Right kidney (tissue), 1 donor: Measurements from ENCODE around the gene GMPS.
"Not testable (repeated sequence)": the region's sequence is repeated elsewhere in the genome, so short reads cannot be mapped to it uniquely, and the experiment has no call there.

Source experiments
- DNase-seq: peaks from one replicate; pipeline ENCODE4 v3.0.0-alpha.2; 2016

Gene GMPS

DNA sequence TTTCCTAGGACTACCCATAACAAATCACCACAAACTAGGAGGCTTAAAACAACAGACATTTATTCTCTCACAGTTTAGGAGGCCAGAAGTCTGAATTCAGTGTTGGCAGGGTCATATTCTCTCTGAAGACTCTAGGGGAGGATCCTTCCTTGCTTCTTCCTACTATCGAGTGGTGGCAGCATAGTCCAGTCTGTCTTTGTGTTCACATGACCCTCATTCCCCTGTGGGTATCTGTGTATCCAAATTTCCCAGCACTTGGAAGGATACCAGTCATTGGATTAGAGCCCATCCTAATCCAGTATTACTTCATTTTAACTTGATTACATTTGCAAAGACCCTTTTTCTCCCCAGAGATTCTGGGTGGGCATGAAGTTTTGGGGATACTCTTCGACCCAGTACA is 63.8 kb downstream of the GMPS start:
- no peak for DNase-seq

DNA sequence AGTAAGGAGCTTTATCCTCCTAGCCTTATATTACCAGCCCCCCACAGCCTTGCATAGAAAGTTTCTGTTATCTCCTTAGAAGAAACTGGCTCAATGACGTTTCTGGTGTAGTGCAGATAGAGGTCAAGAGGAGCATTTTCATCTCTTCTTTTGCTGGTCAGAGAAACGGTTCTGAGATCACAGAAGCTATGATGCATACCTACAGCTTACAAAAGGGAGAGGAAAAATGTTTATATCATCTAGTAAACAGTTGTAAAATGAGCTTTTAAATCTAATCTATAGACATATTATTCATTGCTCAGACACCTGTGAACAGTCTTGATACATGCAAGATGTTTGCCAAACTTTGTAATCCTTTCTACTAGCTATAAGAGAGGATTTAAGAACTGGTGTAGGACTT is 68.0 kb downstream of the GMPS start:
- no peak for DNase-seq

DNA sequence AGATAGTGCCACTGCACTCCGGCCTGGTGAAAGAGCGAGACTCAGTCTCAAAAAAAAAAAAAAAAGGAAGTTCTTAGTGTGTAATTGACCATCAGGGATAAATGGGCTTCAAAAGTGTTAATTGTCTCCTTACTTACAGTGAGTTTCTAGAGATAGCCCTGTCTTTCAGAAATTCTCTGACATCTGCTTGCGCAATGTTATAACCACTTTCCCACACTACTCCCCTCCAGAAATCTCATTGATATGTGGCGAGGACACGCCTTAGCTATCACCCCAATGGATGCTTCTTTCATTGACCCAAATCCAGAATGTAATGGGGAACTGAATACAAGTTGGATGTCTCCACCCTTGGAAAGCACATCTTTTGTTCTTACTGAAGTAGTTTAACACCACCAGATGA is 70.9 kb downstream of the GMPS start:
- no peak for DNase-seq

DNA sequence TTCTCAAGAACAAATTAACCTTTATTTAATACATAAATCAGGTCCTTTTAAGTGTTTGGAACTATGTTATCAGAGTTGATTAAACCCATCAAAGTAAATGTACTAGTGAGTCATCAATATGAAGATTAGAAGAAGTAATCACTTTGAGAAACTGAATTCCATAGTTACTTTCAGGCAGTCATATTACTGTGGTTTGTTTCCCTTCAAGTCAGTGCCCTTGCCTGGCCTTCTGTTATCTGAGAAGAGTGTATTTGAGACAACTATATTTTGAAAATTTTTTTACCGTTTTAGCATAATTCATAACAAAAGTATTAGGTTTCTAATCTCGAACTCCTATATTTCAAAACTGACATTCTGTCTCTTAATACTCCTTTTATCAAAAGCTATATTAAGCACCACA is 73.6 kb downstream of the GMPS start:
- no peak for DNase-seq

GRCh38 chr3:155946178-155946577 is 75.7 kb downstream of the GMPS start:
- DNase-seq, result no peak

- DNase-seq, result no peak
These were observed 78.0 kb downstream of the GMPS start for GRCh38 chr3:155948476-155948875.

GRCh38 chr3:155949453-155950217 is 79.2 kb downstream of the GMPS start:
- no peak for DNase-seq

- no peak for DNase-seq
These were observed 86.3 kb downstream of the GMPS start for GRCh38 chr3:155956508-155957411.

GRCh38 chr3:155957412-155957880 is 87.0 kb downstream of the GMPS start:
- DNase-seq, result no peak

DNA sequence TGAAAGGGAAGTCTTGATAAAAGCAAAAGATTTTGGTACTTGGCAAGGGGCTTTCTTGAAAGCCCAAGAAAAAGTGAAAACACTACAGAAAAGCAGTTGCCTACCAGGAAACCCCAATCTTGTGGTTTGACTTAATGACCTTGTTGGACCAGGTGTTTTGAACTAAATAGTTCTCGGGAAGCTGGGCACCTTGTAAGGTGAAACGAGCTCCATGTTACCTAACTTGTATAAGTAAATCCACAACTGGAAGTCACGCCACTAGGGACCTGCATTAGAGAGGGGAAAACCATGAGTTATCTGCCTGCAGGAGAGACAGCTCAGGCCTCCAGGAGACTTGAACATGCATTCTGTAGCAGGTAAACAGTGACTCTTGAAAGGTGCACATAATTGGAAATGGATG is 88.2 kb downstream of the GMPS start:
- no peak for DNase-seq

GRCh38 chr3:155960060-155960459 is 89.6 kb downstream of the GMPS start:
- no peak for DNase-seq

- not testable (repeated sequence) for DNase-seq
These were observed 90.6 kb downstream of the GMPS start for GRCh38 chr3:155961044-155961443.

DNA sequence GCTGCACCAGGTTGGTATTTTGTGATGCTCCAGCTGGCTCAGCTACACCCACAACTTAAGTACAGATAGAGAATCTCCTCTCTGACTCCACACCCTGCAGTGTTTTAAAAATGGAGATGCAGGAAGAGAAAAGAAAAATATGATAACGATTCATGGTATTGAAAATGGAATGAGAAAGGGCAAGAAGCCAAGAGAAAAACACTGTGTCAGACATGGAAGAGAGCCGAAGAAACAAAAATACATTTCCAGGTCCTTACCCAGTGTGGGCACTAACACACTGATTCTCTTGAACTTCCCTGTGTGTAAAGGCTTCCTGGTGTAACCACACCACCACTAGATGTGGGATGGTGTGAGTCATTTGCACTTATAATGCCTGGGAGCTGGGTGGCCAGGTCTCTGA is 93.1 kb downstream of the GMPS start:
- DNase-seq, result no peak

DNA sequence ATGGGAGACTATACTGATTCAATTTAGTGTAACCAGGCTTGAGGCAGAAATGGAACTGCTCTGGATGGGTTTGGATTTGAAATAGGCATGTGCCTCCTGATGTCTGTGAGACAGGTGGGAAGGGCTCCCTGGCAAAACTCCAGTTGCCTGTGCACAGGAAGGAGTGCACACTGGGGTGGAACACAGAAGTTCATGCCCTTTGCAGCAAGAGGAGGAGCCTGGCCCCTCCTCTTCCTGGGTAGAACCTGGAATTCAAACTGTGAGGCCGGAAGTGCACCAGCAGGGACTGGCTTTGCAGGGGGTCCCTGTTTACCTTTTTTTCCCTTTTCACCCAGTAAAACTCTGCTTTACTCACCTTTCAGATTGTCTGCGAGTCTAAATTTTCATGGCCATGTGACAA is 99.9 kb downstream of the GMPS start:
- no peak for DNase-seq

DNA sequence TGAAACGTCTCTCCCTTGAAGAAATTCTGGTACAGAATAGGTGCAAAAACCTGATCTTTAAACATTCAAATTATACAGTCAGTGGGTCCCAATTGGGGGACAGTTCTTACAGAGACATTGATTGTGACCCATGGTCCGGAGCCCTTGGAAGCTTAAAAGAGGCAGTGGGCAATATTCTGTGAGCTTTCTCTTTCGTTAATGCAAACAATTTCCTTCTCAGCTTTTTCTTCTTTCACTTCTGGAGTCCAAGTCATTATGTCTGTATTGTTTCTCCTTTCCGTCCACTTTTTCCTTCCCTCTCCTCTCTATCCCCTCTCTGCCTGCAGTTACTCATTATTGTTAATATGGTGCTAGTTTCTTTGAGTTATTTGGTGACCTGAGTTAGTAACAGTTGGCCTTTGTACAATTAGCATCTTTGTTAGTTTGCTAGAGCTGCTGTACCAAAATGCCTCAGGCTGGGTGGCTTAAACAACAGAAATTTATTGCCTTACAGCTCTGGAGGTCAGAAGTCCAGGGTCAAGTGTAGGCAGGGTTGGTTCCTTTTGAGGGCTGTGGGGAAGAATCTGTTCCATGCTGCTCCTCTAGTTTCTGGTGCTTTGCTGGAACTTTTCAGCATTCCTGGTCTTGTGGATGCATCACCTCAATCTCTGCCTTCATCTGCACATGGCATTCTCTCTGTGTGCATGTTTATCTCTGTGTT is 102.6 kb downstream of the GMPS start:
- DNase-seq, result no peak

GRCh38 chr3:155978324-155978723 is 107.9 kb downstream of the GMPS start:
- DNase-seq, result no peak

DNA sequence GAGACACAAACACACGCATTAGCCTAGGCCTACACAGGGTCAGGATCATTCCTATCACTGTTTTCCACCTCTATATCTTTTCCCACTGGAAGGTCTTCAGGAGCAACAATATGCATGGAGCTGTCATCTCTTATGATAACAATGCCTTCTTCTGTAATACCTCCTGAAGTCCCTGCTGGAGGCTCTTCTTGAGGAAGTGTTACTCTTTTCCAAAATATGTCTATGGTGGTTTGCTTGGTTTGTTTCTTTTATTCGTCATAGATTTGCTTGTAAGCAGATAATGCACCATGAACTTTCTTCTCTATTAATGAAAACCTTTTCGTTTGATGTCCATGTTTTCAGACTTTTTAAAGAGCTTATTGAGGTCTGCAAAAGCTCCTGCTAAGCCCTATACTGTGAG is 109.3 kb downstream of the GMPS start:
- DNase-seq, result no peak

GRCh38 chr3:155981669-155982068 is 111.2 kb downstream of the GMPS start:
- no peak for DNase-seq

DNA sequence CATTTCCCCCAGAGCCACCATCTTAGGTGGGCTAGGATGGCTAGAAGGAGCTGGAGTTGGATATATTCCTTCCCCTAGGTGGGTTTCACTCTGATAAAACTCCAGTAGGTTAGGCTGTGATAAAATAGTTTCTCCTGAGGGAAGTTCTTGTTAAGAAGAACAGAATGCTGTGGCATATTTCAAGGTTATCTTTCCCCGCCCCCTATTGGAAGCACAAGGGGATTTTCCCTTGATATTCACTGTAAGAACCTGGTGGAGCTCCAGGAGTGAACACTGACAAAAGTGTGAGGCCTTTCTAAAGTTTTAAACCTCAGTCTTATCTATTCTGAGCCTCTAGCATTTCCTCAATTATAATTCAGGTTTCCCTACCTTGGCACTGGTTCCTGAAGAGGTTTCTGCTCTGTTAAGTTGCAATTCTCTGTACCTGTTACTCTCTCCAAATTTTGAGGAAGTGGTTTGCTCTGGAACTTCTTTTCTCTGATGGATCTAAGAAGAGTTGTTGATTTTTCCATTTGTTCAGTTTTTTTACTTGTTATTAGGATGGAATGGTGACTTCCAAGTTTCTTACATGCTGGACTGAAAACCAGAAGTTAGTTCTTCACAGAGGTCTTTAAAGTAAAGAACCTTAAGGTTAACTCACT is 113.5 kb downstream of the GMPS start:
- no peak for DNase-seq

DNA sequence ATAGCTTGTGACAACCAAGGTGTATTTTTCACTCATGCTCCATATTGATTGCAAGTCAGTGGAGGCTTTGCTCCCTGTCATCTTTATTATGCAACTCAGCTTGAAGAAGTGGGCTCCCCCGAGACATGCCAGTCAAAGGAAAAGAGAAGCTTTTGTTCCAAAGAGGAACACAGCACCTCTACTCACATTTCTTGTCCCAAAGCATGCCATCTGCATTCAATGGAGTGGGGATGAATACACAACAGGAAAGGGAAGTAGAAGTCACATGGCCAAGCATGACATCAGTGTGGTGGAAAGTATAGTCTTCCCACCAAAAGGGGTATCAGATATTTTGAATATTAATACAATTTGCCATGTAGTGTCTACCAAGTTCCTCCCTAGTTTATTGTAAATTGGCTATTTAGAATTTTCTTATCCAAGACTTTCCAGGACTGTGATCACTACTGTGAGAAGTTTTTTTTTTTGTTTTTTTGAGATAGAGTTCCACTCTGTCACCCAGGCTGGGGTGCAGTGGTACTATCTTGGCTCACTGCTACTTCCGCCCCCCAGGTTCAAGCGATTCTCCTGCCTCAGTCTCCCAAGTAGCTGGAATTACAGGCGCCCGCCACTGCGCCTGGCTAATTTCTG is 114.5 kb downstream of the GMPS start:
- no peak for DNase-seq

- no peak for DNase-seq
These were observed 119.1 kb downstream of the GMPS start for GRCh38 chr3:155989536-155989935.

DNA sequence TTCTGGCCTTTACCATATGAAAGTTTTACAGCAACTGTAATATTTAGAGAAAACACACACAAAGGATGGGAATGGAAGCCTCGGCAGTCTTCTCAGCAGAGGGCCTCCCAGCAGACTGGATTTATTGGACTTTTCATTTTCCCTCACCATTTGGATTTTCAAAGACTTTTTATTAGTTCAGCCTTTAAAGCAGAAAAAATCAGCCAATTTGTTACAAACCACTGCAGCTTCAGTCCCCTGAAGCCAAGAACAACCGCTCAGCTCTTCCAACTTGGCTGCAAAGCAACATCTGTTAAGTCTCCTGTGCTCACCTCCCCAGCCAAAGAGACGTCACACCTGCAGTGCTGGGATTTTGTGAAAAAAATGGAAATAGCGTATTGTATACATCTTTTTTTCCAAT is 120.8 kb downstream of the GMPS start:
- DNase-seq, result no peak
